ENCODE data around the gene SMG6. TPM values are rescaled to one million over a fixed set of nuclear protein-coding genes. Genes with fewer than 3 reads are reported as not detected.

SMG6 gene
- total and polyA plus RNA-seq, 2 of the 4 experiments (the other 2 are of a cell fraction): 16.3 to 30.3 TPM

GRCh38 chr17:2029911-2030778, 273.4 kb downstream of the SMG6 start, which contains the start of gene DPH1 (continued):
- TF ChIP-seq FOS (IDR thresholded peaks at IDR 0.05; ENCODE audit: low read depth, low read length) (no peak), SMC3 (IDR thresholded peaks at IDR 0.05; ENCODE audit: low read depth, low read length) (0 out of 2 replicates have a peak, but pooled peaks have one; percentile 49), POLR2A (IDR thresholded peaks at IDR 0.05; ENCODE audit: low read depth, low read length) (peak; percentile 68), RAD21 (IDR thresholded peaks at IDR 0.05; ENCODE audit: low read length) (no peak)

GRCh38 chr17:2028737-2029136, 274.8 kb downstream of the SMG6 start:
- Histone ChIP-seq H4K20me1 (ENCODE audit: insufficient read depth, low read length) (peaks cover 3% of the 10 kb centered on the region; the same call in 1 of the 2 replicates), H4K8ac (ENCODE audit: low read depth in 2 of 2, low read length in 2 of 2) (no peak overlapping the region; a peak in 1 of 4 replicates), H3K14ac (replicated peaks; ENCODE audit: low read depth, low read length) (no peak overlapping the region), H3K4ac (ENCODE audit: low read depth, low read length) (no peak overlapping the region), H3K9ac (ENCODE audit: low read depth, low read length) (no peak overlapping the region), H4K91ac (ENCODE audit: insufficient read depth, low read depth, low read length) (no peak overlapping the region), H3K9me1 (ENCODE audit: insufficient read depth, low read length) (peaks cover 14% of the 10 kb centered on the region), H2AFZ (replicated peaks; ENCODE audit: low read length, poor library complexity) (no peak overlapping the region), H3K4me2 (ENCODE audit: low read depth, low read length) (no peak overlapping the region), H3K4me1 (ENCODE audit: control insufficient read depth, insufficient read depth, low read length) (peaks cover 9% of the 10 kb centered on the region), H3K27ac (ENCODE audit: insufficient read depth, low read length) (no peak overlapping the region), H3K4me3 (ENCODE audit: insufficient read depth, low read depth, low read length) (no peak overlapping the region), H2BK5ac (ENCODE audit: low read depth, low read length, poor library complexity, severe bottlenecking) (no peak overlapping the region), H2BK20ac (ENCODE audit: low read depth, low read length) (no peak overlapping the region), H3K9me3 (ENCODE audit: control insufficient read depth, insufficient read depth, low read length) (no peaks in the 10 kb centered on the region), H3K18ac (ENCODE audit: low read depth, low read length) (no peak overlapping the region), H2AK9ac (replicated peaks; ENCODE audit: low read depth, low read length, poor library complexity) (no peak overlapping the region), H2AK5ac (ENCODE audit: low read depth, low read length) (no peak overlapping the region), H3K27me3 (ENCODE audit: control insufficient read depth, insufficient read depth, low read length) (peaks cover 29% of the 10 kb centered on the region), H4K5ac (ENCODE audit: low read depth, low read length) (no peak overlapping the region), H2BK120ac (ENCODE audit: low read depth, low read length) (no peak overlapping the region), H3K23ac (ENCODE audit: low read depth, low read length) (no peak overlapping the region), H3K79me1 (ENCODE audit: low read depth in 1 of 2, low read length in 2 of 2) (peaks cover 15 to 34% of the 10 kb centered on the region in 2 experiments), H2BK15ac (ENCODE audit: low read depth, low read length) (no peak overlapping the region), H3K36me3 (ENCODE audit: control insufficient read depth, insufficient read depth, low read length) (peaks cover 2% of the 10 kb centered on the region; the same call in 1 of the 2 replicates), H3K56ac (ENCODE audit: extremely low read depth, insufficient read depth, low read length) (no peak overlapping the region)
- intact Hi-C loops (cut with micrococcal nuclease): no loop called here
- POLR2A ChIA-PET (ENCODE audit: unreplicated experiment): interaction anchor here (0.6 kb wide), 1 partner anchor 312 kb away, joined by 8 read pairs; no protein-coding TSS in a partner anchor
- ATAC-seq (ENCODE audit: low read depth) (no peak), DNase-seq (no peak)
- BruUV-seq (replicated peaks): no TSS peak
- 33% methylated on average over 1 of the region's 6 CpGs; no CpG with 5 or more reads in 1 of the 2 experiments for WGBS, 2 experiments (ENCODE audit: extremely low coverage in 2 of 2, insufficient read length in 1 of 2)
- in situ Hi-C loops (cut with MboI; ENCODE audit: low sequenced_read_pairs): loop anchor here (5.0 to 25.0 kb wide), 2 partner anchors 116 to 316 kb away; partner anchors contain the start of genes TLCD2 and WDR81
- CTCF ChIA-PET: interaction anchor here (0.8 to 1.3 kb wide), 2 partner anchors 8 to 120 kb away, joined by 5 read pairs; no protein-coding TSS in a partner anchor
- dilution Hi-C loops (cut with HindIII; ENCODE audit: low sequenced_read_pairs, unreplicated experiment): no loop called here
- TF ChIP-seq CHD1 (IDR thresholded peaks at IDR 0.05; ENCODE audit: low read depth, low read length) (no peak), RAD21 (IDR thresholded peaks at IDR 0.05; ENCODE audit: low read length) (no peak), CEBPB (IDR thresholded peaks at IDR 0.05; ENCODE audit: low read depth, low read length) (no peak), BHLHE40 (IDR thresholded peaks at IDR 0.05; ENCODE audit: low read depth, low read length) (no peak), USF2 (IDR thresholded peaks at IDR 0.05; ENCODE audit: low read depth, low read length) (no peak), SMC3 (IDR thresholded peaks at IDR 0.05; ENCODE audit: low read depth, low read length) (no peak), RCOR1 (IDR thresholded peaks at IDR 0.05; ENCODE audit: insufficient replicate concordance, low read length) (no peak), FOS (IDR thresholded peaks at IDR 0.05; ENCODE audit: low read depth, low read length) (no peak), NFE2L2 (IDR thresholded peaks at IDR 0.05; ENCODE audit: low read depth, low read length) (no peak), RFX5 (IDR thresholded peaks at IDR 0.05; ENCODE audit: low read depth, low read length) (no peak), POLR2A (IDR thresholded peaks at IDR 0.05; ENCODE audit: low read depth, low read length) (no peak), MAFK (IDR thresholded peaks at IDR 0.05; ENCODE audit: low read depth, low read length) (no peak), MXI1 (IDR thresholded peaks at IDR 0.05; ENCODE audit: borderline replicate concordance, low read depth, low read length) (no peak)
